Measurements from ENCODE around the gene ANP32E. TPM values are rescaled to one million over a fixed set of nuclear protein-coding genes. Genes with fewer than 3 reads are reported as not detected.

The ANP32E gene
- total RNA-seq, 1 experiment from 2014 or later = 95.1 TPM

DNA sequence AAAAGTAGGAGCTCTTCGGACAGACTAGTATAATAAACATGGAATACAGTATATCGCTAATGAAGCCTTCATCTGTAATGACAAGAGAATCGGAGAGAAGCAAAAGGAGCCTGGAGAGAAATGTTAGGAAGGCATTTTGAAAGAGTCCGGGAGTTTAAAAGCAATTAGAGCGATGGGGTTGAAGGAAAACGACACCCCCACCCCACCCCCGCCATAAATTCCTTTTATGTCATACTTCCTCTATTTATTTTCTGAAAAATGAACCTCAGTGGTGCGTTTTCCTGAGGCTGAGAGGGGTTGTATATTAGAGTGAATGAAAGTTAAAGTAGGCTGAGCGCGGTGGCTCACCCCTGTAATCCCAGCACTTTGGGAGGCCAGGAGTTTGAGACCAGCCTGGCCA lies 33.5 kb upstream of the ANP32E start:
- intact Hi-C loops (cut with micrococcal nuclease) = no loop called here
- H3K27ac ChIP-seq (ENCODE audit: low read depth, low read length) = peak overlapping the region; percentile 69; the same call in 1 of the 2 replicates

More for the DNA sequence above, 33.5 kb upstream of the ANP32E start:
- Histone ChIP-seq H2AFZ (ENCODE audit: low read depth, low read length, poor library complexity, severe bottlenecking) (peak overlapping the region; percentile 47), H3K4me2 (ENCODE audit: low read length) (peak overlapping the region; percentile 99), H4K20me1 (ENCODE audit: insufficient read depth) (no peaks in the 10 kb centered on the region), H3K4me3 (replicated peaks in 1 of 2; ENCODE audit: low read depth in 1 of 2, low read length in 2 of 2) (peak overlapping the region; percentile 93 to 100), H3K9me2 (ENCODE audit: insufficient read depth) (no peaks in the 10 kb centered on the region), H3K27me3 (ENCODE audit: insufficient read depth, low read length) (no peaks in the 10 kb centered on the region), H3K9ac (ENCODE audit: low read length) (peak overlapping the region; percentile 97), H3K79me2 (ENCODE audit: insufficient read depth, low read length) (peaks cover 22% of the 10 kb centered on the region), H3K36me3 (ENCODE audit: control insufficient read depth in 1 of 2, insufficient read depth in 2 of 2, low read length in 2 of 2) (peaks cover 3 to 15% of the 10 kb centered on the region in 2 experiments; a peak in 2 of 4 replicates), H3K4me1 (ENCODE audit: control insufficient read depth in 1 of 2, insufficient read depth in 2 of 2, low read length in 2 of 2) (peaks cover 22 to 36% of the 10 kb centered on the region in 2 experiments), H3K9me3 (ENCODE audit: control insufficient read depth in 1 of 2, insufficient read depth in 1 of 2, low read depth in 1 of 2, low read length in 2 of 2) (no peaks in the 10 kb centered on the region)
- ChIA-PET POLR2A (interaction anchor here (1.0 kb wide), 1 partner anchor 13 kb away, joined by 3 read pairs; no protein-coding TSS in a partner anchor), RAD21 (ENCODE audit: low non-redundant PET in 1 of 2, low total read pairs in 2 of 2, uncharacterized antibody in 2 of 2, unreplicated experiment in 2 of 2) (no interaction called here), CTCF (interaction anchor here (1.0 kb wide), 1 partner anchor 14 kb away, joined by 5 read pairs; no protein-coding TSS in a partner anchor)
- DNase-seq (ENCODE audit: low read depth, low spot score) (no peak), ATAC-seq (no peak)
- TSS peak; percentile 89 for BruUV-seq (replicated peaks)
- TF ChIP-seq, protein P1, sequence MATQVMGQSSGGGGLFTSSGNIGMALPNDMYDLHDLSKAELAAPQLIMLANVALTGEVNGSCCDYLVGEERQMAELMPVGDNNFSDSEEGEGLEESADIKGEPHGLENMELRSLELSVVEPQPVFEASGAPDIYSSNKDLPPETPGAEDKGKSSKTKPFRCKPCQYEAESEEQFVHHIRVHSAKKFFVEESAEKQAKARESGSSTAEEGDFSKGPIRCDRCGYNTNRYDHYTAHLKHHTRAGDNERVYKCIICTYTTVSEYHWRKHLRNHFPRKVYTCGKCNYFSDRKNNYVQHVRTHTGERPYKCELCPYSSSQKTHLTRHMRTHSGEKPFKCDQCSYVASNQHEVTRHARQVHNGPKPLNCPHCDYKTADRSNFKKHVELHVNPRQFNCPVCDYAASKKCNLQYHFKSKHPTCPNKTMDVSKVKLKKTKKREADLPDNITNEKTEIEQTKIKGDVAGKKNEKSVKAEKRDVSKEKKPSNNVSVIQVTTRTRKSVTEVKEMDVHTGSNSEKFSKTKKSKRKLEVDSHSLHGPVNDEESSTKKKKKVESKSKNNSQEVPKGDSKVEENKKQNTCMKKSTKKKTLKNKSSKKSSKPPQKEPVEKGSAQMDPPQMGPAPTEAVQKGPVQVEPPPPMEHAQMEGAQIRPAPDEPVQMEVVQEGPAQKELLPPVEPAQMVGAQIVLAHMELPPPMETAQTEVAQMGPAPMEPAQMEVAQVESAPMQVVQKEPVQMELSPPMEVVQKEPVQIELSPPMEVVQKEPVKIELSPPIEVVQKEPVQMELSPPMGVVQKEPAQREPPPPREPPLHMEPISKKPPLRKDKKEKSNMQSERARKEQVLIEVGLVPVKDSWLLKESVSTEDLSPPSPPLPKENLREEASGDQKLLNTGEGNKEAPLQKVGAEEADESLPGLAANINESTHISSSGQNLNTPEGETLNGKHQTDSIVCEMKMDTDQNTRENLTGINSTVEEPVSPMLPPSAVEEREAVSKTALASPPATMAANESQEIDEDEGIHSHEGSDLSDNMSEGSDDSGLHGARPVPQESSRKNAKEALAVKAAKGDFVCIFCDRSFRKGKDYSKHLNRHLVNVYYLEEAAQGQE (IDR thresholded peaks at IDR 0.05; ENCODE audit: low read depth) = no peak
- TF ChIP-seq, protein P2, sequence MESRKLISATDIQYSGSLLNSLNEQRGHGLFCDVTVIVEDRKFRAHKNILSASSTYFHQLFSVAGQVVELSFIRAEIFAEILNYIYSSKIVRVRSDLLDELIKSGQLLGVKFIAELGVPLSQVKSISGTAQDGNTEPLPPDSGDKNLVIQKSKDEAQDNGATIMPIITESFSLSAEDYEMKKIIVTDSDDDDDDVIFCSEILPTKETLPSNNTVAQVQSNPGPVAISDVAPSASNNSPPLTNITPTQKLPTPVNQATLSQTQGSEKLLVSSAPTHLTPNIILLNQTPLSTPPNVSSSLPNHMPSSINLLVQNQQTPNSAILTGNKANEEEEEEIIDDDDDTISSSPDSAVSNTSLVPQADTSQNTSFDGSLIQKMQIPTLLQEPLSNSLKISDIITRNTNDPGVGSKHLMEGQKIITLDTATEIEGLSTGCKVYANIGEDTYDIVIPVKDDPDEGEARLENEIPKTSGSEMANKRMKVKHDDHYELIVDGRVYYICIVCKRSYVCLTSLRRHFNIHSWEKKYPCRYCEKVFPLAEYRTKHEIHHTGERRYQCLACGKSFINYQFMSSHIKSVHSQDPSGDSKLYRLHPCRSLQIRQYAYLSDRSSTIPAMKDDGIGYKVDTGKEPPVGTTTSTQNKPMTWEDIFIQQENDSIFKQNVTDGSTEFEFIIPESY (IDR thresholded peaks at IDR 0.05; ENCODE audit: extremely low read depth, insufficient replicate concordance, low read length) = no peak
- no peak for TF ChIP-seq EGR1 (IDR thresholded peaks at IDR 0.05; ENCODE audit: low read depth)
- TF ChIP-seq CEBPB (IDR thresholded peaks at IDR 0.05; ENCODE audit: low read depth) = no peak
- TF ChIP-seq SIN3A (IDR thresholded peaks at IDR 0.05; ENCODE audit: low read depth) = no peak
- no peak for TF ChIP-seq ZFX (IDR thresholded peaks at IDR 0.05)
- TF ChIP-seq JUND (IDR thresholded peaks at IDR 0.05) = no peak
- TF ChIP-seq MAX (IDR thresholded peaks at IDR 0.05) = no peak
- no peak for TF ChIP-seq EZH2 (IDR thresholded peaks at IDR 0.05)
